NCI-H128 (cell line): ENCODE data around the gene SELENOV.
A peak's percentile ranks its signal among the peaks of the same experiment; 100 is the strongest.

Experiments used
- DNase-seq: peaks from one replicate; lab custom pipeline; 2025; ENCODE audit not compliant: unreplicated experiment; lab: John Stamatoyannopoulos, UW

SELENOV gene

GRCh38 chr19:39518458-39518857, 3.5 kb downstream of the SELENOV start:
- no peak for DNase-seq

GRCh38 chr19:39518975-39519374, 4.0 kb downstream of the SELENOV start:
- no peak for DNase-seq

GRCh38 chr19:39520541-39521484, 5.9 kb downstream of the SELENOV start:
- no peak for DNase-seq

GRCh38 chr19:39524495-39524894, 9.6 kb downstream of the SELENOV start:
- no peak for DNase-seq

GRCh38 chr19:39525205-39525604, 10.3 kb downstream of the SELENOV start:
- no peak for DNase-seq

- no peak for DNase-seq
These were observed 16.9 kb downstream of the SELENOV start for GRCh38 chr19:39531834-39532232.

- DNase-seq: peak; percentile 96
These were observed 17.5 kb downstream of the SELENOV start, which contains the start of gene EID2B for GRCh38 chr19:39532233-39533002. EID2B (minus strand) TSS chr19:39532852; CDS start chr19:39532802, 50 bp downstream.

GRCh38 chr19:39533003-39533512, 18.1 kb downstream of the SELENOV start:
- no peak for DNase-seq

- no peak for DNase-seq
These were observed 18.9 kb downstream of the SELENOV start for GRCh38 chr19:39533791-39534190.

GRCh38 chr19:39539165-39539517, 24.2 kb downstream of the SELENOV start:
- DNase-seq: no peak

- peak; percentile 81 for DNase-seq
These were observed 24.8 kb downstream of the SELENOV start, which contains the start of gene EID2 for GRCh38 chr19:39539518-39540332. EID2 (minus strand) TSS chr19:39540161; CDS start chr19:39540079, 82 bp downstream.

- no peak for DNase-seq
These were observed 25.4 kb downstream of the SELENOV start for GRCh38 chr19:39540333-39540673.

- DNase-seq: no peak
These were observed 27.3 kb downstream of the SELENOV start for GRCh38 chr19:39542206-39542605.

GRCh38 chr19:39543477-39543857, 28.5 kb downstream of the SELENOV start:
- no peak for DNase-seq

- DNase-seq: no peak
These were observed 29.4 kb downstream of the SELENOV start for GRCh38 chr19:39544226-39544903.

- DNase-seq: no peak
These were observed 30.0 kb downstream of the SELENOV start for GRCh38 chr19:39544911-39545310.

- DNase-seq: no peak
These were observed 31.7 kb downstream of the SELENOV start for GRCh38 chr19:39546599-39546998.

GRCh38 chr19:39550197-39550596, 35.3 kb downstream of the SELENOV start:
- DNase-seq: no peak

GRCh38 chr19:39553082-39553652, 38.2 kb downstream of the SELENOV start:
- DNase-seq: no peak

GRCh38 chr19:39554701-39555311, 39.9 kb downstream of the SELENOV start:
- DNase-seq: no peak
